ENCODE data around the gene TMPRSS4.

The TMPRSS4 gene

GRCh38 chr11:118105657-118106305 is 28.9 kb downstream of the TMPRSS4 start:
- no peak for DNase-seq (ENCODE audit: low spot score)

DNA sequence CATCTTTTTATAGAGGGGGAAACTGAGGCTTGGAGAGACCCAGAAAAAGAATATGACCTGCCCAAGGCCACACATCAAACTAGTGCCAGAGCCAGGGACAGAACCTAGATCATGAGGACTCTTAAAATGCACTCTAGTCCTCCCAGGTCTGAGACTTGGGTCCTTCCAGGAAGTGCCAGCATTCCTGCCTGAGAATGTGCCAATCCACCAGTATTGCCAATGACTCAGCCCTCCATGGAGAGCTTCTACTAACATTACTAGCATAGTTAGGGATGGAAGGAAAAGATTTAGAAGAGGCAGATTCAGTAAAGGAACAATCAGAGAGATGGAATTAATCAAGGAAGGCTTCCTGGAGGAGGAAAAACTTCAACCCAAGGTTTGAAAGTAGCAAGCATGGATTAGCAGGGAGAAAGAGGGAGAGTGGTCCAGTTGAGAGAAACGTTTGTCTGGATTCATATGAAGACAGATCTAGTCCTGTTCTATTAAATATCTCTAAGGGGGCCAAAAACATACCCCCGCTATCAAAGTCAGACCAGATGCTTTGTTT is 30.0 kb downstream of the TMPRSS4 start:
- no peak for DNase-seq (ENCODE audit: low spot score)

GRCh38 chr11:118108513-118108912 is 31.6 kb downstream of the TMPRSS4 start:
- DNase-seq (ENCODE audit: low spot score) = no peak

DNA sequence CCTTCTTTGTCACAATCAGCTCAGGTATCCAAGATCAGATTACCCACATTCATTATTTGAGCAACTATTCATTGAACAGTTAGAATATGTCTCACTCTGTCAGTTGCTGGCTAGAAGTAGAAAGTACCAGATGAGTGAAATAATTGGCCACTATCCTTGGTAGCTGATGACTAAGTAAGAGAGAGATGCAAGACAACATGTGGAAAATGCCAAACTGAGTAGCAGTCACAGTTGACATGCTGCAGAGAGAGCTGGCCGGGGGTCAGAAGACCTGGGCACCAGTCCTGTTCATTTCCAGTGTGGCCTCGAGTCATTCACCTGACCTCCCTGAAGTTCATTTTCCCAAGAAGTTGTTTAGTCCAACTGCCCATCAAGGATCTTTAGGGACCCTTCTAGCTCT is 32.4 kb downstream of the TMPRSS4 start:
- no peak for DNase-seq (ENCODE audit: low spot score)

- DNase-seq (ENCODE audit: low spot score) = no peak
Measured at GRCh38 chr11:118111019-118111743, 34.3 kb downstream of the TMPRSS4 start.

DNA sequence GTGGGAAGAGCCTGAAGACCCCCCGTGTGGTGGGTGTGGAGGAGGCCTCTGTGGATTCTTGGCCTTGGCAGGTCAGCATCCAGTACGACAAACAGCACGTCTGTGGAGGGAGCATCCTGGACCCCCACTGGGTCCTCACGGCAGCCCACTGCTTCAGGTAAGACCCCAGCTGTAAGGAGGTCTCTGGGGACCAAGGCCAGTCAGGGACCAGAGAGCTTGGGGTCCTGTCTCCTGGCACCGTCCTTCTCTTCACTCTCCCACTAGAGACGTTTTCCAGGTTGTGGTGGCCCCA is 34.8 kb downstream of the TMPRSS4 start:
- DNase-seq (ENCODE audit: low spot score) = no peak

DNA sequence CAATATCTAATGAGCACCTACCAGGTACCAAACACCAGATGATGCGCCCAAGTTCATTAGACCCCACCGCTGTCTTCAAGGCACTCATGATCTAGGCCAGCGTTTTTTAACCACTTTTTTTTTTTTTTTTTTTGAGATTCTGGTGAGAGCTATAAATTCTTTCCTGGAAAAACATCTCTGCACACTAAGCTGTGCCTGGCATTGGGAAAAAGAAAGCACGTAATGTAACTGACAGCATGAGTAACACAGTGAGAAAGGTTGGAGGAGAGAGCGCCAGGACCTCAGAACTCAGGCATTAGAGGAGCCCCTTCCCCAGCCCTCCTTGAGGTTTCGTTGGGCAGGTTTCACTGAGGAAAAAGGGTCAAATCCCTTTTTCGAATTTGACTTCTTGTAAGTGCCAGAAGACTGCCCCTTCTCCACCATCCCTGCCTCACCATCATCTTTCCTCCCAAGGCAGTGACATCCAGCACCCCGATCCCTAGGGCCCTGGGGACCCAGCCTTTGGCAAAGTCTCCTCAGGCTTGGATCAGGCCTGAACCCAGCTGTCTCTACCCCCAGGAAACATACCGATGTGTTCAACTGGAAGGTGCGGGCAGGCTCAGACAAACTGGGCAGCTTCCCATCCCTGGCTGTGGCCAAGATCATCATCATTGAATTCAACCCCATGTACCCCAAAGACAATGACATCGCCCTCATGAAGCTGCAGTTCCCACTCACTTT is 36.0 kb downstream of the TMPRSS4 start:
- no peak for DNase-seq (ENCODE audit: low spot score)

GRCh38 chr11:118114266-118114665 is 37.4 kb downstream of the TMPRSS4 start:
- no peak for DNase-seq (ENCODE audit: low spot score)

GRCh38 chr11:118115048-118115447 is 38.2 kb downstream of the TMPRSS4 start:
- no peak for DNase-seq (ENCODE audit: low spot score)

DNA sequence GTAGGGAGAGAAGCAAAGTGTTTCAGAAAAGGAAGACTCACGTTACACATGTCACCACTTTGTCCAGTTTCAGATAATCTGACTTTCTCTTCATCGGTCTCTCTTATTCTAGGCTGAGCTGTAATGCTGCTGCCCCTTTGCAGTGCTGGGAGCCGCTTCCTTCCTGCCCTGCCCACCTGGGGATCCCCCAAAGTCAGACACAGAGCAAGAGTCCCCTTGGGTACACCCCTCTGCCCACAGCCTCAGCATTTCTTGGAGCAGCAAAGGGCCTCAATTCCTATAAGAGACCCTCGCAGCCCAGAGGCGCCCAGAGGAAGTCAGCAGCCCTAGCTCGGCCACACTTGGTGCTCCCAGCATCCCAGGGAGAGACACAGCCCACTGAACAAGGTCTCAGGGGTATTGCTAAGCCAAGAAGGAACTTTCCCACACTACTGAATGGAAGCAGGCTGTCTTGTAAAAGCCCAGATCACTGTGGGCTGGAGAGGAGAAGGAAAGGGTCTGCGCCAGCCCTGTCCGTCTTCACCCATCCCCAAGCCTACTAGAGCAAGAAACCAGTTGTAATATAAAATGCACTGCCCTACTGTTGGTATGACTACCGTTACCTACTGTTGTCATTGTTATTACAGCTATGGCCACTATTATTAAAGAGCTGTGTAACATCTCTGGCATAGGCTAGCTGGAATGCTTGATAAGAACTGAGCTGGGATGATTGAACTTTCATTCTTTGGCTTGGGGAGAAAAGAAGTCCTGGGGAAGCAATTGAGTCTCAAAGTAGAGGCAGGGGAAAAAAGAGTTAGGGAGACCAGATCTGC is 41.1 kb downstream of the TMPRSS4 start:
- no peak for DNase-seq (ENCODE audit: low spot score)

DNA sequence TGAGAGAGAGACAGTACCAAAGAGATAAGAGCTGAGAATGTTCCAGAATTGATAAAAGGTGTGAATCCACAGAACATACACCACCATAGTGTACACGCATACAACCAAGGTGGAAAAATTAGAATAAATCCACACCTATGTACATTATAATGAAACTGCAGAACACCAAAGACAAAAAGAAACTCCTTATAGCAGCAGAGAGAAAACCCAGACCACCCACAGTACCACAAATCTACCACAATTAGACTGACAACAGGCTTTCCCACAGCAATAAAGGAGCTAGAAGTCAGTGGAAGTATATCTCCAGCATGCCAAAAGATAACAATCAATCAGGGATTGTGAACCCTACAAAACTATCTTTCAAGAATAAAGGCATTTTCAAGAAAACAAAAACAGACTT is 43.9 kb downstream of the TMPRSS4 start:
- DNase-seq (ENCODE audit: low spot score) = no peak

GRCh38 chr11:118124929-118125535 is 48.2 kb downstream of the TMPRSS4 start:
- DNase-seq (ENCODE audit: low spot score) = no peak

- no peak for DNase-seq (ENCODE audit: low spot score)
Measured at GRCh38 chr11:118126082-118126838, 49.4 kb downstream of the TMPRSS4 start.

GRCh38 chr11:118128310-118128709 is 51.4 kb downstream of the TMPRSS4 start:
- DNase-seq (ENCODE audit: low spot score) = no peak

DNA sequence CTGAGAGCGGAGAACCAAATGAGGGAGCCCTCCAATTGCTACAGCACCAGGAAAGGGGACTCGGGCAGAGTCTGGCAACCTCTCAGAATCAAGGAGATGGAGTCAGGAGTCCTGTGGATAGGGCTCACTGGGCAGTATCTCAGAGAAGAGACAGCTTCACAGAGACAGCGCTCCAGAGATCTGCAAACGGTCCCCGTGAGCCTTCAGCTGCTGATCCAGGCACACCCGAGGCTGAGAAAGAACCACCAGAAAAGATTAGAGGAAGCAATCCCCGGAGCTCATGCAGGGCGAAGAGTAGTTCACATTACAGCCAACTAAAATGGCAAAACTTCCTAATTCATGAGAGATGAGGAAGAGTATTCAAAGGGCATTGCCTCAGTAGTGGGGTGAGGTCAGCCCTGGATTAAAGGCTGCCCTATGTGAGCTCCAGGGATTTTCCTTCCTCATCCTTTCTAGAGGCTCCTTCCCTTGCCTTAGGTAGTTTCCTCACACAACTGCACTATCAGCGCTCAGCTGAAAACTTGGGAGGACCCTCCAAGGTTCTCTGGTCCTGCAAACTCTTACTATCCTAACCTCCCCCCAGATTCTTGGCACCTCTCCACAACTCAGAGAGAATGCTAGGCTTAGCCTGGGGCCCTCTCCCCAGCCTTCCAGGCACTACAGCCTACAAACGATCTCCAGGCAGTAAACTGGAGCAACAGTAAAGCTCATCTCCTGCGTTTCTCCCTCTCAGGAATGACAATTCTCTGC is 52.0 kb downstream of the TMPRSS4 start:
- no peak for DNase-seq (ENCODE audit: low spot score)

GRCh38 chr11:118129471-118130172 is 52.7 kb downstream of the TMPRSS4 start:
- DNase-seq (ENCODE audit: low spot score) = no peak

GRCh38 chr11:118132385-118133151 is 55.7 kb downstream of the TMPRSS4 start:
- no peak for DNase-seq (ENCODE audit: low spot score)

GRCh38 chr11:118133816-118134215 is 56.9 kb downstream of the TMPRSS4 start:
- no peak for DNase-seq (ENCODE audit: low spot score)
